HepG2 (cell line): ENCODE measurements around the gene FSD2. TPM values are rescaled to one million over a fixed set of nuclear protein-coding genes. Genes with fewer than 3 reads are reported as not detected.

Experiments used
- ARHGAP35 ChIP-seq: sonication (generic); formaldehyde crosslinking; IDR thresholded peaks from 2 replicates; pipeline ENCODE4 v1.9.0; 2022; ENCODE audit warnings: mild to moderate bottlenecking, inconsistent platforms, moderate library complexity, missing genetic modification reagents, borderline replicate concordance
- ARNTL ChIP-seq: sonication (generic); formaldehyde crosslinking; IDR thresholded peaks from 2 replicates; pipeline ENCODE4 v1.4.0; 2020; ENCODE audit warnings: mild to moderate bottlenecking, missing genetic modification reagents
- ATF6 ChIP-seq: sonication (generic); formaldehyde crosslinking; conservative IDR thresholded peaks from 2 replicates; pipeline ENCODE4 v1.4.0; 2020; ENCODE audit warnings: missing genetic modification reagents
- CAMTA2 ChIP-seq: sonication (generic); formaldehyde crosslinking; IDR thresholded peaks from 2 replicates; pipeline ENCODE4 v1.4.0; 2020; ENCODE audit warnings: mild to moderate bottlenecking, missing genetic modification reagents, borderline replicate concordance
- DNMT1 ChIP-seq: sonication (generic); formaldehyde crosslinking; IDR thresholded peaks from 2 replicates; pipeline ENCODE4 v1.5.1; 2020; ENCODE audit warnings: mild to moderate bottlenecking, missing genetic modification reagents
- MLLT10 ChIP-seq: sonication (generic); formaldehyde crosslinking; IDR thresholded peaks from 2 replicates; pipeline ENCODE4 v1.4.0; 2020; ENCODE audit warnings: missing genetic modification reagents
- NCOA1 ChIP-seq: sonication (generic); formaldehyde crosslinking; IDR thresholded peaks from 2 replicates; pipeline ENCODE4 v1.9.0; 2021; ENCODE audit warnings: missing genetic modification reagents
- NRL ChIP-seq: sonication (generic); formaldehyde crosslinking; IDR thresholded peaks from 2 replicates; pipeline ENCODE4 v1.5.0; 2020; ENCODE audit warnings: missing genetic modification reagents, mild to moderate bottlenecking, moderate library complexity, borderline replicate concordance
- PRPF4 ChIP-seq: fragments of 200-400 bp; formaldehyde crosslinking; IDR thresholded peaks from 2 replicates; pipeline ENCODE4 v1.6.1; 2016; ENCODE audit warnings: low read length, low read depth; ENCODE audit not compliant: poor library complexity, severe bottlenecking
- RBFOX2 ChIP-seq: fragments of 200-400 bp; formaldehyde crosslinking; IDR thresholded peaks from 2 replicates; pipeline ENCODE4 v1.6.1; 2017; ENCODE audit warnings: low read depth, mild to moderate bottlenecking, low read length
- RFX1 ChIP-seq: fragments of 450-650 bp; IDR thresholded peaks from 2 replicates; pipeline ENCODE4 v1.6.1; 2017
- SALL2 ChIP-seq: sonication (generic); formaldehyde crosslinking; IDR thresholded peaks from 2 replicates; pipeline ENCODE4 v1.8.1; 2023; ENCODE audit warnings: mild to moderate bottlenecking, missing genetic modification reagents, inconsistent platforms
- SIN3B ChIP-seq: fragments of 150-350 bp; IDR thresholded peaks from 2 replicates; pipeline ENCODE4 v1.6.1; 2014; ENCODE audit warnings: low read length
- SMARCE1 ChIP-seq: fragments of 450-650 bp; IDR thresholded peaks from 2 replicates; pipeline ENCODE4 v1.6.1; 2017; ENCODE audit warnings: borderline replicate concordance
- TP53 ChIP-seq: sonication (generic); formaldehyde crosslinking; conservative IDR thresholded peaks from 2 replicates; pipeline ENCODE4 v1.4.0; 2020; ENCODE audit warnings: missing genetic modification reagents
- ZFP41 ChIP-seq: sonication (generic); formaldehyde crosslinking; IDR thresholded peaks from 2 replicates; pipeline ENCODE4 v1.4.0; 2020; ENCODE audit warnings: mild to moderate bottlenecking, missing genetic modification reagents, borderline replicate concordance
- ZNF275 ChIP-seq: sonication (generic); formaldehyde crosslinking; IDR thresholded peaks from 2 replicates; pipeline ENCODE4 v1.8.0; 2022; ENCODE audit warnings: missing genetic modification reagents, mild to moderate bottlenecking, inconsistent platforms, borderline replicate concordance
- ZNF430 ChIP-seq: sonication (generic); formaldehyde crosslinking; IDR thresholded peaks from 2 replicates; pipeline ENCODE4 v1.9.0; 2021; ENCODE audit warnings: mild to moderate bottlenecking, missing genetic modification reagents
- ZNF589 ChIP-seq: sonication (generic); formaldehyde crosslinking; conservative IDR thresholded peaks from 2 replicates; pipeline ENCODE4 v1.8.0; 2022; ENCODE audit warnings: mild to moderate bottlenecking, moderate library complexity, missing genetic modification reagents
- ZNF609 ChIP-seq: sonication (generic); formaldehyde crosslinking; IDR thresholded peaks from 2 replicates; pipeline ENCODE4 v1.4.0; 2020; ENCODE audit warnings: mild to moderate bottlenecking, missing genetic modification reagents, borderline replicate concordance
- ZNF879 ChIP-seq: sonication (generic); formaldehyde crosslinking; IDR thresholded peaks from 2 replicates; pipeline ENCODE4 v1.8.1; 2023; ENCODE audit warnings: missing genetic modification reagents
- polyA plus RNA-seq, 8 experiments: library from polyadenylated mRNA; depleted of rRNA in 3 of 8; stranded (reverse) in 7 of 8; unstranded in 1 of 8; fragments of >200 nt; fragmentation: Illumina TruSeq in 4 of 8; extraction: Trizol in 4 of 8; gene quantifications; 2 replicates each; pipeline versions ENCODE4 v1.2.1 to v1.2.3, GENCODE V29; 2011 to 2016; ENCODE audit warnings: low read depth in 4 of 8, missing spikeins in 1 of 8, mixed read lengths in 1 of 8; ENCODE audit not compliant: insufficient read depth in 1 of 8
- total RNA-seq, 5 experiments: library from RNA; depleted of rRNA; stranded (reverse); fragments of >200 nt; fragmentation: Illumina TruSeq; extraction: Trizol; gene quantifications; 2 replicates each; pipeline ENCODE4 v1.2.3, GENCODE V29; 2016; ENCODE audit warnings: low read depth in 1 of 5

FSD2 gene
- total and polyA plus RNA-seq, 2 of the 13 experiments (the other 11 are each of a cell fraction or from before 2014, with no cell fraction given), result not detected

GRCh38 chr15:82749951-82750830 is 55.7 kb downstream of the FSD2 start (continued):
- TF ChIP-seq ZNF609 (CRISPR knock-in tag) (peak; percentile 49; the same call in 1 of the 2 replicates), SMARCE1 (no peak), RFX1 (no peak), ZNF275 (CRISPR knock-in tag) (peak; percentile 65; the same call in 1 of the 2 replicates), ATF6 (CRISPR knock-in tag) (no peak), MLLT10 (CRISPR knock-in tag) (no peak), ZNF430 (CRISPR knock-in tag) (peak; percentile 59; the same call in 1 of the 2 replicates), NCOA1 (no peak), CAMTA2 (no peak), ZNF879 (CRISPR knock-in tag) (0 out of 2 replicates have a peak, but pooled peaks have one; percentile 19), DNMT1 (CRISPR knock-in tag) (no peak), ZFP41 (CRISPR knock-in tag) (no peak), ARNTL (CRISPR knock-in tag) (peak; percentile 73; the same call in 1 of the 2 replicates), TP53 (CRISPR knock-in tag) (peak; percentile 59; the same call in 1 of the 2 replicates), ZNF589 (no peak), SIN3B (no peak), SALL2 (CRISPR knock-in tag) (0 out of 2 replicates have a peak, but pooled peaks have one; percentile 70), ARHGAP35 (CRISPR knock-in tag) (no peak), PRPF4 (no peak), NRL (CRISPR knock-in tag) (peak; percentile 81; the same call in 1 of the 2 replicates), RBFOX2 (peak; percentile 72)
